Esophagus muscularis mucosa (tissue), 4 donors: ENCODE data around the gene LCE5A. TPM values are rescaled to one million over a fixed set of nuclear protein-coding genes. Genes with fewer than 3 reads are reported as not detected.
A peak's percentile ranks its signal among the peaks of the same experiment; 100 is the strongest.

Experiments
- DNase-seq: peaks from one replicate; pipeline ENCODE4 v3.0.0-alpha.2; 2017; ENCODE audit errors: extremely low spot score
- H3K27ac ChIP-seq, 4 donors: fragments of 200-600 bp; sonication (generic); replicated peaks in 1 of 4; 1 replicate in 3 of 4; 2 replicates in 1 of 4; pipeline ENCODE4 v1.5.1; 2016 to 2019; ENCODE audit warnings: mild to moderate bottlenecking in 1 of 4
- H3K27me3 ChIP-seq, 4 donors: fragments of 200-600 bp; sonication (generic); one replicate each; pipeline versions ENCODE4 v1.5.1 to v1.6.0; 2016 to 2019
- H3K36me3 ChIP-seq, 4 donors: fragments of 200-600 bp; sonication (generic); one replicate each; pipeline ENCODE4 v1.5.1; 2016 to 2019
- H3K4me1 ChIP-seq, 4 donors: fragments of 200-600 bp; sonication (generic); one replicate each; pipeline ENCODE4 v1.5.1; 2016 to 2019
- H3K4me3 ChIP-seq, 4 donors: fragments of 200-600 bp; sonication (generic); 1 replicate in 2 of 4; 2 replicates in 2 of 4; pipeline ENCODE4 v1.5.1; 2016 to 2019; ENCODE audit warnings: mild to moderate bottlenecking in 4 of 4, moderate library complexity in 1 of 4
- H3K9me3 ChIP-seq, 4 donors: fragments of 200-600 bp; sonication (generic); 1 replicate in 3 of 4; 2 replicates in 1 of 4; pipeline ENCODE4 v1.5.1; 2016 to 2019
- EP300 ChIP-seq: sonication (generic); formaldehyde crosslinking; IDR thresholded peaks from one replicate; pipeline ENCODE4 v1.6.1; 2017; ENCODE audit warnings: antibody characterized with exemption
- POLR2A ChIP-seq: fragments of 450-650 bp; IDR thresholded peaks from one replicate; pipeline ENCODE4 v1.6.1; 2017; ENCODE audit warnings: antibody characterized with exemption, moderate library complexity, mild to moderate bottlenecking, low read depth
- POLR2AphosphoS5 ChIP-seq, 2 donors: sonication (generic); formaldehyde crosslinking; IDR thresholded peaks; one replicate each; pipeline ENCODE4 v1.6.1; 2017; ENCODE audit warnings: antibody characterized with exemption in 2 of 2
- WGBS: methylation state at CpG from one replicate; pipeline ENCODE4 v1.1.5; 2018; 5-methylcytosine and 5-hydroxymethylcytosine counted together
- intact Hi-C: fragments of 100-400 bp; cut with DNase I; formaldehyde crosslinking; loops from one replicate; pipeline ENCODE4 v1.15.1; 2023
- total RNA-seq, 4 donors: library from RNA; depleted of rRNA; stranded (reverse); fragments of >200 nt; gene quantifications; one replicate each; pipeline versions ENCODE4 v1.1.0 to v1.2.1, GENCODE V29; 2016
- TF ChIP-seq, protein P1 (sequence below), 3 experiments: fragments of 200-600 bp in 2 of 3; fragments of 450-650 bp in 1 of 3; sonication (generic) in 2 of 3; IDR thresholded peaks; one replicate each; pipeline ENCODE4 v1.5.1; 2017 to 2019; ENCODE audit warnings: antibody characterized with exemption in 3 of 3, mild to moderate bottlenecking in 2 of 3, moderate library complexity in 1 of 3

The LCE5A gene
- total RNA-seq, 4 donors from 2014 or later, result not detected

DNA sequence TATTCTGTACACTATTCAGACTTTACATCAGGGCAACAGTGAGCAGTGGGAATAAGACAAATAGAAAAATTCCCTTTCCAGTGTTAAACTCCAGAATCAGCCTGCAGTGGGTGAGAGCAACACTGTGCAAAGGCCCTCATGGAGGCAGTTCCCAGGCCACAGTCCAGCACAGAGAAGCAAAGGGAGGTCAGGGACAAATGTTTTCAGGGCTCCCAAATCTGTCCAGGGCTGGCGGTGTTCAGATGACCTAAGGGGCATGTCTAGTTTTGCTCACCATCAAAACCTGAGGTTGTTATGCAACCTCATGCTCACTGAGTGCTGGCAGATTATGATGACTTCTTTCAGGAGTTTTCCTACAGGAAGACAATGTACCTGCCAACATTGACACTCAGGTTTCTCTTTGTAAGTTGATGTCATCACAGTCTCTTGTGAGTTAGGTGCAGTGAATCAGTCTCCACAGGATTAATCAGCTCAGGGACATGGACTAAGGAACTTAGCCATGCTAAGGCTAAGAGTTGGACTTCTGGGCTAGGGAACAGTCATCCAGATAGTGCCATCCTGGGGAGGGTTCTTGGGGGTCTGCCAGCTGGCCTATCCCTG is 3.6 kb upstream of the LCE5A start:
- Histone ChIP-seq H3K4me3 (no peak overlapping the region), H3K36me3 (no peaks in the 10 kb centered on the region), H3K4me1 (no peaks in the 10 kb centered on the region), H3K27me3 (peaks cover 0 to 31% (median 3%) of the 10 kb centered on the region in 4 donors), H3K9me3 (no peaks in the 10 kb centered on the region), H3K27ac (no peak overlapping the region)
- peak; percentile 70 for DNase-seq
- TF ChIP-seq, protein P1, sequence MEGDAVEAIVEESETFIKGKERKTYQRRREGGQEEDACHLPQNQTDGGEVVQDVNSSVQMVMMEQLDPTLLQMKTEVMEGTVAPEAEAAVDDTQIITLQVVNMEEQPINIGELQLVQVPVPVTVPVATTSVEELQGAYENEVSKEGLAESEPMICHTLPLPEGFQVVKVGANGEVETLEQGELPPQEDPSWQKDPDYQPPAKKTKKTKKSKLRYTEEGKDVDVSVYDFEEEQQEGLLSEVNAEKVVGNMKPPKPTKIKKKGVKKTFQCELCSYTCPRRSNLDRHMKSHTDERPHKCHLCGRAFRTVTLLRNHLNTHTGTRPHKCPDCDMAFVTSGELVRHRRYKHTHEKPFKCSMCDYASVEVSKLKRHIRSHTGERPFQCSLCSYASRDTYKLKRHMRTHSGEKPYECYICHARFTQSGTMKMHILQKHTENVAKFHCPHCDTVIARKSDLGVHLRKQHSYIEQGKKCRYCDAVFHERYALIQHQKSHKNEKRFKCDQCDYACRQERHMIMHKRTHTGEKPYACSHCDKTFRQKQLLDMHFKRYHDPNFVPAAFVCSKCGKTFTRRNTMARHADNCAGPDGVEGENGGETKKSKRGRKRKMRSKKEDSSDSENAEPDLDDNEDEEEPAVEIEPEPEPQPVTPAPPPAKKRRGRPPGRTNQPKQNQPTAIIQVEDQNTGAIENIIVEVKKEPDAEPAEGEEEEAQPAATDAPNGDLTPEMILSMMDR (IDR thresholded peaks at IDR 0.05), result no peak
- TF ChIP-seq EP300, result no peak
- TF ChIP-seq POLR2A, result no peak
- TF ChIP-seq POLR2AphosphoS5 (IDR thresholded peaks at IDR 0.05), result no peak
- 90% methylated on average over 1 of the region's 1 CpG for WGBS
- intact Hi-C loops, result no loop called here

DNA sequence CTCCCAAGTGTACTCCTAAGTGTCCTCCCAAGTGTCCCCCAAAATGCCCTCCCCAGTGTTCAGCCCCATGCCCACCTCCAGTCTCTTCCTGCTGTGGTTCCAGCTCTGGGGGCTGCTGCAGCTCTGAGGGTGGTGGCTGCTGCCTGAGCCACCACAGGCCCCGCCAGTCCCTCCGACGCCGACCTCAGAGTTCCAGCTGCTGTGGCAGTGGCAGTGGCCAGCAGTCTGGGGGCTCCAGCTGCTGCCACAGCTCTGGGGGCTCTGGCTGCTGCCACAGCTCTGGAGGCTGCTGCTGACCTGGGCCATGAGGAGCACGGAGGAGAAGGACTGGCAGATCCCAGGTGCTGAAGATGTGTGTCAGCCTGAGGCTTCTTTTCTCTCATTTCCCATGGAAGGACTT is 993 bp downstream of the LCE5A start:
- H3K4me3 ChIP-seq, result no peak overlapping the region
- peaks cover 7 to 11% (median 10%) of the 10 kb centered on the region in 4 donors for H3K4me1 ChIP-seq
- no peaks in the 10 kb centered on the region for H3K36me3 ChIP-seq
- H3K27me3 ChIP-seq, result peaks cover 0 to 68% (median 18%) of the 10 kb centered on the region in 4 donors
- peak; percentile 83 for DNase-seq
- no peaks in the 10 kb centered on the region for H3K9me3 ChIP-seq
- H3K27ac ChIP-seq, result no peak overlapping the region
- WGBS, result 89% methylated on average over 5 of the region's 5 CpGs
- intact Hi-C loops, result loop anchor here (10.0 kb wide), 1 partner anchor 63 kb away; no protein-coding TSS in a partner anchor
- TF ChIP-seq POLR2AphosphoS5 (IDR thresholded peaks at IDR 0.05) (no peak), POLR2A (no peak), EP300 (no peak)
- TF ChIP-seq, protein P1 (IDR thresholded peaks at IDR 0.05), result no peak

DNA sequence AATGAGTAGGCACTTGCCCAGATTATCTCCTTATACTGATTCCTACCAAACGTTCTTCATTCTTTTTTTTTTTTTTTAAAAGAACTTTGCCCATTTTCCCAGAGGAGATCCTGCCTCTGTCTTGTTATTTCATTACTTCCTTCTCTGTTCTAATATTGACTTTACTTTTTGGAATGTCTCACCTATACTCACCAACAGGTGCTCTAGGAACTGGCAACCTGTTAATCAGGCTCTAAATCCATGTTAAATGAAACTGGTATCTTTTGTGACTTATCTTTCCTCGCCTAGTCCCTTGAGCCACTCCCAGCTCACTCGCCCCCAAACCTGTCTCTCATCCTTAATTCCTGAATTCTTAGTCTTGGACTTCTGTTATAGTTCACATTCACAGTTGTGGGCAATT is 2.5 kb downstream of the LCE5A start:
- 66% methylated on average over 3 of the region's 3 CpGs for WGBS
- peaks cover 0 to 79% (median 18%) of the 10 kb centered on the region in 4 donors for H3K27me3 ChIP-seq
- no peak overlapping the region for H3K4me3 ChIP-seq
- TF ChIP-seq EP300 (no peak), POLR2AphosphoS5 (IDR thresholded peaks at IDR 0.05) (no peak), POLR2A (no peak)
- TF ChIP-seq, protein P1 (IDR thresholded peaks at IDR 0.05), result no peak
- H3K4me1 ChIP-seq, result peaks cover 7 to 11% (median 10%) of the 10 kb centered on the region in 4 donors
- no peak overlapping the region for H3K27ac ChIP-seq
- no peaks in the 10 kb centered on the region for H3K9me3 ChIP-seq
- H3K36me3 ChIP-seq, result no peaks in the 10 kb centered on the region
- DNase-seq, result no peak
- intact Hi-C loops, result loop anchor here (10.0 kb wide), 1 partner anchor 62 kb away; no protein-coding TSS in a partner anchor

DNA sequence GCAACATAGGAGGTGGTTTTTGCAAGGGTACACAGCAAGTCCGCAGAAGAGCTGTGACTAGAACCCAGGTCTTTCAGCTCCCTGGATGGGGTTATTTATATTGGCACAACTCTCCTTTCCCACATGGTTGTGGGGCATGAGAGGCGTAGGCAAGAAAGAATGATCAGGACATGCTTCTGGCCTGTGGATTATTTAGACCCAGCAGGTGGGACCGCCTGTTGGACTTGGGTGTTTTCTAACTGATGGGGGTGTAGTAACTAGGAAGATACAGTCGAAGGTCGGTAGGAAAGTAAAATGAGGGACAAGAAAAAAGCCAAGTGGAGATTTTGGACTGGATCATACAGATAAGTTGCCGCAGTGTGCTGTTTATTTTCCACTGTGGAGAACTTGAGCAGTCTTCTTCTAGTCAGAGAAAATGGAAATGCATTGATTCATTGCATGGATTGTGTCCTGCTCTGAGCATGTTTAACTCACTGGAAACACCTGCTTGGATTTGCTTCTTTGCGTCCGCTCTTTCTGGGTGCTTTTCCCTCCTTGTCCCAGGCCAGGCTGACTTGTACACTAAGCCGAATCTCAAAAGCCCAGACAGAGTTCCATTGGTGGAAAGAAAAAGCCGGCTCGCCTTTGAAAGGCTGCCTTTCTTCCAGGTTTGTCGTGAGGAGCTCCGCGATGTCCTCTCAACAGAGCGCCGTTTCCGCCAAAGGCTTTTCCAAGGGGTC is 4.3 kb downstream of the LCE5A start:
- Histone ChIP-seq H3K36me3 (no peaks in the 10 kb centered on the region), H3K4me1 (peaks cover 7 to 11% (median 10%) of the 10 kb centered on the region in 4 donors), H3K27me3 (peaks cover 0 to 73% (median 18%) of the 10 kb centered on the region in 4 donors), H3K9me3 (no peaks in the 10 kb centered on the region), H3K27ac (no peak overlapping the region), H3K4me3 (peak overlapping the region; percentile 35 to 46 (median 36))
- intact Hi-C loops, result loop anchor here (10.0 kb wide), 1 partner anchor 60 kb away; no protein-coding TSS in a partner anchor
- TF ChIP-seq EP300 (no peak), POLR2A (no peak), POLR2AphosphoS5 (IDR thresholded peaks at IDR 0.05) (no peak)
- TF ChIP-seq, protein P1 (IDR thresholded peaks at IDR 0.05), result no peak
- DNase-seq, result peak; percentile 55
- 33% methylated on average over 16 of the region's 17 CpGs for WGBS
